Measurements from ENCODE around the gene TBC1D4. TPM values are rescaled to one million over a fixed set of nuclear protein-coding genes. Genes with fewer than 3 reads are reported as not detected.

TBC1D4 gene
- total RNA-seq, 2 donors from 2014 or later: 64.3 to 162 TPM

Other genes with a start within 250 kb of the TBC1D4 start
- gene COMMD6, start 55.7 kb upstream of the TBC1D4 start, total RNA-seq: 10 to 100 TPM; 48.1 to 89.4 TPM
- 10 to 100 TPM; 17.2 to 17.7 TPM for gene UCHL3, start 67.6 kb upstream of the TBC1D4 start, total RNA-seq
- gene LMO7, start 154.2 kb upstream of the TBC1D4 start, total RNA-seq: 100 to 1,000 TPM; 319 to 484 TPM

Data from right atrium auricular region (tissue), 2 donors.